GM12872 (cell line): Measurements from ENCODE around the gene TMEM243.
A peak's percentile ranks its signal among the peaks of the same experiment; 100 is the strongest.

ENCODE experiments used
- TF ChIP-seq, protein P1 (sequence below): IDR thresholded peaks from 3 replicates; pipeline ENCODE4 v1.5.1; 2011; ENCODE audit warnings: low read depth, mild to moderate bottlenecking, low read length, moderate library complexity; ENCODE audit not compliant: insufficient read depth

The TMEM243 gene

DNA sequence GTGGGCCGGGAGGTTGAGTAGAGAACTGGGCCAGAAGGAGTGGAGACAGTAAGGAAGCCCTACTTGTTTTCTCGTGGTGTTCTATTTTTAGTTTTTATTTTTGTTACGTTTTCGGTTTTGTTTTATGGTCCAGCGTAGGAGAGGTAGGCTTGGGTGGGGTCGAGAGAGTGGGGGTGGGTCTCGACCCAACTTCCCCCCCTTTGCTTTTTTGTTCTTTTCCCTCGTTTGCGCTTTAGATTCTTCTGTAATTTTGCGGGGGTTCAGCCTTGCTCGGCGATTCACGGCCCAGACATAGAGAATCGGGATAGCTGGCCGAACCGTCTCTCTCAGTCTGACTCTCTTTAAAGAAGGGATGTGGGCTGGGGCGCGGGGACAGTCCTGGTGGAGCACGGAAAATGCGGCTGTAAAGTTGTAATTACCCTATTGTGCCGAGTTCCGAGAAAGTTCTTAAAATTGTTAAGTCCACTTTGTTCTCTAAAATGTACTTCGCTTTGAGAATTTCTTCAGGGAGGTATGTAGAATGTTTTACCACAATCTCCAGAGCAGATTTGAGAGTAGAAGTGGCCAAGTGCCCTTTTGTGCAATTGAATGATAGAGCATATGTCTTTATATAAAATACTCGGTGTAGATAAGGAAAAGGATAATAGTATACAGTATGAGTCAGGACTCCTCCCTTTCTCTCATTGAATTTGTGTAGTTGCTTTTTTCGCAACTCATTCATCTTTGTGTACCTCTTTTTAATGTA is 66.5 kb downstream of the TMEM243 start:
- TF ChIP-seq, protein P1, sequence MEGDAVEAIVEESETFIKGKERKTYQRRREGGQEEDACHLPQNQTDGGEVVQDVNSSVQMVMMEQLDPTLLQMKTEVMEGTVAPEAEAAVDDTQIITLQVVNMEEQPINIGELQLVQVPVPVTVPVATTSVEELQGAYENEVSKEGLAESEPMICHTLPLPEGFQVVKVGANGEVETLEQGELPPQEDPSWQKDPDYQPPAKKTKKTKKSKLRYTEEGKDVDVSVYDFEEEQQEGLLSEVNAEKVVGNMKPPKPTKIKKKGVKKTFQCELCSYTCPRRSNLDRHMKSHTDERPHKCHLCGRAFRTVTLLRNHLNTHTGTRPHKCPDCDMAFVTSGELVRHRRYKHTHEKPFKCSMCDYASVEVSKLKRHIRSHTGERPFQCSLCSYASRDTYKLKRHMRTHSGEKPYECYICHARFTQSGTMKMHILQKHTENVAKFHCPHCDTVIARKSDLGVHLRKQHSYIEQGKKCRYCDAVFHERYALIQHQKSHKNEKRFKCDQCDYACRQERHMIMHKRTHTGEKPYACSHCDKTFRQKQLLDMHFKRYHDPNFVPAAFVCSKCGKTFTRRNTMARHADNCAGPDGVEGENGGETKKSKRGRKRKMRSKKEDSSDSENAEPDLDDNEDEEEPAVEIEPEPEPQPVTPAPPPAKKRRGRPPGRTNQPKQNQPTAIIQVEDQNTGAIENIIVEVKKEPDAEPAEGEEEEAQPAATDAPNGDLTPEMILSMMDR = no peak

DNA sequence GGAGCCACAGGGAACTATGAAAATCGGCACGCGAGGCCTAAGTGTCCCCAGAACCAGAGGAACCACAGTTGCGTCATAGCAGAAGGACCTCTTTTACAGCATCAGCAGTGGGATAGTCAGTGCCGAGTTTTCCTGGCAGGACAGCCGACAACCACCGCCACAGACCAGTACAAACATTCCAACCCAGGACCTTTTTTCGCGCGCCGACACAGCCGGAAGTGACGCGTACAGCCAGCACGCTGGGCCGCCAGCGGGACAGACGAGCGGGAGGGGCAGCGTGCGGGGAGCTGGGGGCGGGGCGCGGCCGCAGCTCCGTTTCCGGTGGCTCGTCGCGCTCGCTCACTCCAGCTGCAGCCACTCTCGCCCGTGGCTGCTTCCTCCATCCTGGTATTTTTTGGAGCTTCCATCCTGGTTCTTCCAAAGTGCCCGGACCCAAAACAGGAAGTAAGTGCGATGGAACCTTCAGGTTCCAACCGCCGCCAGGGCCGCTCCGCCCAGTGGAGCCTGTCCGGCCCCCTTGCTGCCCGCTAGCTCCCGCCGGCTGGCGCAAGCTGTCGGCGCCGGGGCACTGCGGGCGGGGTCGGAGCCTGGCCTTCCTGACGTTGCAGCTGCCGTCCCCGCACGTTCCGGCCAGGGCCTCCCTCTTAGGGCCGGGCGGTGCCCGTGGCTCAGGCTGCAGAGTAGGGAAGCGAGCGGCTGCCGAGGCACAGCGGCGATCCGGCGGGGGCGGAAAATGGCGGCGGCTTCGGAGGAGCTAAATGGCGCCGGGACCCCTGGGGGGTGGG is 67.2 kb downstream of the TMEM243 start, which contains the start of gene DMTF1:
DMTF1 (plus strand) TSS at position 342 of the 785 bp plus-strand sequence. CDS start 12,489 bp downstream, outside the sequence.
- TF ChIP-seq, protein P1 = no peak

DNA sequence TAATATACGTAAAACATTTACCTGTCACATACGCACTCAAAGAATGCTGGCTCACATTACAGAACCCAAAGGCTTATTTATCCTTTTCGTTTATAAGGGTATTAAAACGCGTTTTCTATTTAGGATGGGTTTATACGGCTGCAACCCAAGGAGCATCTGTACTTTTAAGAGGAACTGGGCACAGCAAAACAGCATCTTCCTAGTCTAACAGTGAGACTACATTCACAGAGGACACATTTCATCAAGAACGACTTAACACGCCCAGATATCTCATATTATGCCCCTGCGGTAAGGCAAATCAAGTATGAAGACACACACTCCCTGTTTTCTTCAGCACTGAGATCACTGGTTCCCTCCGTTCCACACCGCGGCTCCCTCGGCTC is 67.8 kb downstream of the TMEM243 start:
- TF ChIP-seq, protein P1 = no peak

DNA sequence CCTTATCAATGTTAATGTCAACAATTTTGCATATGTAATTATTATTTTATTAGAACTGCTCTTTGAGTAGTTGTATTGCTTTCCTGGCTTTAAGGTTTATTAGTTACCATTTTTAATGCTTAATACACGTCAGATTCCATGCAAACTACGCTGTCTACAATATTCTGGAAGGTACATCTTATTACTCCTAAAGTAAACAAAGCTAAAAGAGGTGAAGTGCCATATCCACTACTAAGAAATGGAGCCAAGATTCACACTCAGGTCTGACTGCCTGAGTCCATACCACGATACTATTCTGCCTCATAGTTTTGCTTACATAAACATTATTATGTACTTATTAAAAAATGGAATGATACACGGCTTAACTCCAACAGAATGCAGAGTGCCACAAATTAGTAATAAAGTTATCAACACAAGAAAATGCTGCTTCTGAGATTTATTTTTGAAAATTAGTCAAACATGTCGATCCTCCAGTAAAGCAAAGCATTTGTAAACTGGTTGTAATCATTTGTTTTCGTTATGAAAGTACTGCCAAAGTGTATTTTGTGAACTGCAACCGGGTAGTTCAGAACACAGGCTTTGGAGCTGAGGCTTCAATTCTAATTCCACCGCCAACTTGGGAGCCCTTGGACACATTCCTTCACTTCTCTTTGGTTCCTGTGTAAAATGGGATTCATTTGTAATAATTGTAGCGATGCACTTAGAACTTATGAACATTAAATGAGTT is 68.4 kb downstream of the TMEM243 start:
- TF ChIP-seq, protein P1 = no peak

DNA sequence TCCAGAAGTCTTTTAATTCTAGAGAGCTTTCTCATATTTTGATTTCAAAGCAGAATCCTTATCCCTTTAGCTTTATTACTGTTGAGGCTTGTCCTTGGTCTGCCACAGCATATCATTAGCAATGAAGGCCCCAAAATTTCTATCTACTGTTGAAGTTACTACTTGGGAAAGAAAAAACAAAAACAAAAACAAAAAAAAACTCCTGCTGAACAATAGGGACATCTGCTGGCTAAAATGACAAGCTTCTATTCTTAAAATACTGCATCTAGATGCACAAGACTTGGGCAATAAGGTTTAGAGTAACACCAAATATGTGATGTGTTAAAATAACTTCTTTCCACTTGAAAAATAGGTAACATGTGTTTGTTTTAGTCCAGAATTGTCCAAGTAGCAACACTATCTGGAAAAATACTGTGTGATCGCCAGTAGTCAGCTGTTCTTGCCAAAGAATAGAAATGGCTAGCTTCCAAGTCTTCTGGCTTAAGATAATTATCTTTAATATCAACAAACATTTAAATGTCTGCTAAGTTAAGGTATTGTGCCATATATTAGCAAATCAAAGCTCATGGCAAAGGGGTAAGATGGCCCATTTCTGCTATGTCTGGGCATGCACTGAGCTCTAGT is 71.1 kb downstream of the TMEM243 start:
- TF ChIP-seq, protein P1 = peak; percentile 55

DNA sequence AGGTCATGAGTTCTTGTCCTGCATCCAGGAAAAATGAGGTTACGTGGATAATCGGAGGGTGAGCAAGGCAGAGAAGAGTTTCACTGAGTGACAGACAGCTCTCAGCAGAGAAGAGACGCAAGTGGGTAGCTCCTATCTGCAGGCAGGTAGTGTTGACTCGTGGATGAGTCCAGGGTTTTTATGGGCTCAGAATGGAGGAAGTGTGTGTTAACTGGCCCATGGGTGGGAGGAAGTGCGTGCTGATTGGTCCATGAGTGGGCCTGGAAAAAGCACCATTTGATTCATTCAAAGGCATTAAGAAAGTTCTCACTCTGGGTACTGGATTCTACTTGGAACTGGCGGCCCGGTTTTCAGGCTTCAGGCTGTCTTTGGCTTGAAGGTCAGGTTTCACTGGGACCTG is 72.0 kb downstream of the TMEM243 start:
- TF ChIP-seq, protein P1 = no peak

DNA sequence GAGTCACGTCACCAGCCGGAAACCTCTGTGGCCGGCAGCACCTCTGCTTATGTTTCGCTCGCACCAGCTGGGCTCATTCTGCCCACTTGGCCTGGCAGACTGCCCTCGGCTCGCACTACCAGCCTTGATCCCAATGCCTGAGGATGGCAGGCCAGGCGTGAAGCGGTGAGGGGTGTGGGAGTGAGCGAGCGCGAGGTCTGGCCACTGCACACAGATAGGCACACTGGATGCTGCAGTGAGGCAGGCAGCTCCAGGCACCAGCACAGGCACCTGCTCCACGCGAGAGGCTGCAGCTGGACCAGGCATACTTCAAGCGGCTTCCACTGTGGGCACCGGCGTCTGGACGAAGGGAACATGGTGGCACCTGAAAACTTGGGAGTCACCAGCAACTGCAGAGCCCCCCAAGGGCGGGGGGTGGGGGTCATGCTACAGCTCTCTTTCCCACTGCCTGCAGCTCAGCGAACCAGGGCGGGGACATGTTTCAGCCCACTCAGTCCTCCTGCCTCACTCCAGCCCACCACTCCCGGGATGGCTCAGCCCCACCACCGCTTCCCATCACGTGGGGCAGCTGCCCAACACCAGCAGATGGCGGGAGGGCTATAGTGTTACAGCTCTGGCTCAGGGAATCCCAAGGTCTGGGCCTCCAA is 72.7 kb downstream of the TMEM243 start:
- TF ChIP-seq, protein P1 = no peak
